B cell (primary cell): Measurements from ENCODE around the gene DIS3L2. TPM values are rescaled to one million over a fixed set of nuclear protein-coding genes. Genes with fewer than 3 reads are reported as not detected.

ENCODE experiments used
- ATAC-seq: fragments of 200-7000 bp; cut with Tn5 transposase; one replicate; pipeline ENCODE4 v1.10.0; 2021; ENCODE audit warnings: low read depth, mild to moderate bottlenecking, moderate number of reproducible peaks, moderate library complexity
- CTCF ChIA-PET: fragments of 350-600 bp; sonication (Branson Sonifier 250); formaldehyde crosslinking; loops from one replicate; lab custom pipeline; 2021; ENCODE audit warnings: antibody characterized with exemption, inconsistent platforms; lab: Charles Lee
- POLR2A ChIA-PET: fragments of 350-600 bp; sonication (Branson Sonifier 250); formaldehyde crosslinking; loops from one replicate; lab custom pipeline; 2021; ENCODE audit warnings: antibody characterized with exemption; lab: Charles Lee
- DNase-seq: peaks from one replicate; pipeline ENCODE4 v3.0.0; 2013
- H2AFZ ChIP-seq: 2 replicates; pipeline ENCODE4 v1.6.1; 2012; ENCODE audit warnings: mild to moderate bottlenecking, low read depth, low read length; ENCODE audit not compliant: insufficient read depth, poor library complexity, severe bottlenecking
- H3K27ac ChIP-seq, 2 donors: 1 replicate in 1 of 2; 2 replicates in 1 of 2; pipeline ENCODE4 v1.5.1; 2012 to 2013; ENCODE audit warnings: low read length in 2 of 2, mild to moderate bottlenecking in 2 of 2, moderate library complexity in 1 of 2
- H3K27me3 ChIP-seq, 4 experiments: fragments of 200-600 bp in 1 of 4; sonication (generic) in 1 of 4; replicated peaks in 1 of 4; 1 replicate in 2 of 4; 2 replicates in 2 of 4; pipeline versions ENCODE4 v1.6.1 to v1.7.0; 2013 to 2016; ENCODE audit warnings: low read length in 3 of 4, mild to moderate bottlenecking in 2 of 4, mixed read lengths in 1 of 4, moderate library complexity in 1 of 4; ENCODE audit not compliant: insufficient read depth in 4 of 4, control insufficient read depth in 3 of 4; ENCODE audit errors: control extremely low read depth in 1 of 4
- H3K36me3 ChIP-seq, 2 experiments: replicated peaks in 1 of 2; 1 replicate in 1 of 2; 2 replicates in 1 of 2; pipeline versions ENCODE4 v1.6.1 to v1.7.1; 2013; ENCODE audit warnings: low read length in 1 of 2; ENCODE audit not compliant: insufficient read depth in 2 of 2, control insufficient read depth in 1 of 2; ENCODE audit errors: control extremely low read depth in 1 of 2, extremely low read depth in 1 of 2
- H3K4me1 ChIP-seq, 2 donors: fragments of 200-600 bp in 1 of 2; sonication (generic) in 1 of 2; 1 replicate in 1 of 2; 2 replicates in 1 of 2; pipeline versions ENCODE4 v1.5.1 to v1.6.1; 2013 to 2017; ENCODE audit warnings: low read length in 2 of 2; ENCODE audit not compliant: control insufficient read depth in 2 of 2, insufficient read depth in 2 of 2
- H3K4me2 ChIP-seq: replicated peaks from 2 replicates; pipeline ENCODE3; 2012; ENCODE audit warnings: mild to moderate bottlenecking, low read depth, low read length; ENCODE audit not compliant: poor library complexity, severe bottlenecking
- H3K4me3 ChIP-seq, 5 experiments: fragments of 200-600 bp in 1 of 5; sonication (generic) in 1 of 5; 1 replicate in 3 of 5; 2 replicates in 2 of 5; pipeline versions ENCODE4 v1.5.1 to v1.7.0; 2011 to 2016; ENCODE audit warnings: low read length in 4 of 5, mild to moderate bottlenecking in 4 of 5, low read depth in 2 of 5, control low read depth in 1 of 5, moderate library complexity in 1 of 5; ENCODE audit not compliant: insufficient read depth in 1 of 5; ENCODE audit errors: control extremely low read depth in 1 of 5, extremely low read depth in 1 of 5
- H3K79me2 ChIP-seq: fragments of 200-600 bp; sonication (generic); one replicate; pipeline ENCODE4 v1.6.0; 2016; ENCODE audit warnings: low read length; ENCODE audit not compliant: control insufficient read depth, insufficient read depth
- H3K9ac ChIP-seq: fragments of 200-600 bp; sonication (generic); 2 replicates; pipeline ENCODE4 v1.6.1; 2017; ENCODE audit warnings: mild to moderate bottlenecking, low read length, moderate library complexity
- H3K9me3 ChIP-seq, 3 donors: one replicate each; pipeline versions ENCODE4 v1.6.1 to v1.7.1; 2013; ENCODE audit warnings: low read length in 2 of 3; ENCODE audit not compliant: control insufficient read depth in 2 of 3, insufficient read depth in 1 of 3; ENCODE audit errors: control extremely low read depth in 1 of 3
- H4K20me1 ChIP-seq: 2 replicates; pipeline ENCODE4 v1.6.0; 2012; ENCODE audit warnings: mild to moderate bottlenecking, low read length; ENCODE audit not compliant: insufficient read depth, control insufficient read depth, poor library complexity, severe bottlenecking
- H3K27ac Mint-ChIP-seq: one replicate; pipeline ENCODE4 v1.8.0; 2021; ENCODE audit warnings: mixed read lengths
- H3K27me3 Mint-ChIP-seq: one replicate; pipeline ENCODE4 v1.8.0; 2021; ENCODE audit warnings: mixed read lengths
- H3K4me1 Mint-ChIP-seq: one replicate; pipeline ENCODE4 v1.8.0; 2021; ENCODE audit warnings: mixed read lengths
- H3K4me3 Mint-ChIP-seq: one replicate; pipeline ENCODE4 v1.8.0; 2021; ENCODE audit warnings: mixed read lengths
- H3K9me3 Mint-ChIP-seq: one replicate; pipeline ENCODE4 v1.8.0; 2022; ENCODE audit warnings: mixed read lengths; ENCODE audit not compliant: insufficient read depth
- CTCF ChIP-seq: fragments of 200-600 bp; IDR thresholded peaks from one replicate; pipeline ENCODE4 v1.8.0; 2022; ENCODE audit warnings: antibody characterized with exemption, mild to moderate bottlenecking
- EZH2 ChIP-seq: IDR thresholded peaks from 2 replicates; pipeline ENCODE4 v1.6.1; 2012; ENCODE audit warnings: borderline replicate concordance, low read depth, mild to moderate bottlenecking, moderate library complexity, low read length; ENCODE audit not compliant: insufficient read depth, poor library complexity, severe bottlenecking
- WGBS: methylation state at CpG from one replicate; pipeline ENCODE4 v1.1.5; 2013; ENCODE audit warnings: missing lambda C conversion rate; ENCODE audit not compliant: insufficient coverage; 5-methylcytosine and 5-hydroxymethylcytosine counted together
- intact Hi-C: fragments of 100-400 bp; cut with micrococcal nuclease; formaldehyde crosslinking; loops from one replicate; pipeline ENCODE4 v1.10.0; 2022
- polyA plus RNA-seq: library from polyadenylated mRNA; depleted of rRNA; stranded (reverse); fragments of >200 nt; gene quantifications from 2 replicates; pipeline ENCODE4 v1.2.3, GENCODE V29; 2012
- total RNA-seq, 2 donors: library from RNA; stranded (reverse); fragments of 120-200 nt in 1 of 2; gene quantifications; 1 replicate in 1 of 2; 2 replicates in 1 of 2; pipeline versions ENCODE4 v1.2.3 to v1.2.4, GENCODE V29; 2013 to 2022

DIS3L2 gene
- total and polyA plus RNA-seq, 2 donors (not counting 1 experiment from before 2014, with no cell fraction given) = 34.5 to 70.1 TPM

- H3K4me1 Mint-ChIP-seq = no peaks in the 10 kb centered on the region
- H3K79me2 ChIP-seq = no peaks in the 10 kb centered on the region
- no peak overlapping the region for H3K27ac ChIP-seq
- ATAC-seq (no peak), DNase-seq (no peak)
- H3K4me3 Mint-ChIP-seq = no peak overlapping the region
- peaks cover 0 to 1% of the 10 kb centered on the region in 2 experiments for H3K36me3 ChIP-seq
- TF ChIP-seq CTCF (no peak), EZH2 (no peak)
- POLR2A ChIA-PET = no interaction called here
- H3K9me3 Mint-ChIP-seq = no peaks in the 10 kb centered on the region
- H3K27ac Mint-ChIP-seq = no peak overlapping the region
- no peak overlapping the region for H2AFZ ChIP-seq
- CTCF ChIA-PET = interaction anchor here (1.2 kb wide), 1 partner anchor 15 kb away, joined by 3 read pairs; no protein-coding TSS in a partner anchor
- no peak overlapping the region for H3K4me2 ChIP-seq
- H3K4me3 ChIP-seq = no peak overlapping the region
- H3K9ac ChIP-seq = no peak overlapping the region
- H4K20me1 ChIP-seq = no peaks in the 10 kb centered on the region
- no peaks in the 10 kb centered on the region for H3K4me1 ChIP-seq
- H3K9me3 ChIP-seq = no peaks in the 10 kb centered on the region
- no peaks in the 10 kb centered on the region for H3K27me3 ChIP-seq
- intact Hi-C loops = no loop called here
- H3K27me3 Mint-ChIP-seq = no peaks in the 10 kb centered on the region
Observed at GRCh38 chr2:232120911-232121310, 159.4 kb downstream of the DIS3L2 start.

GRCh38 chr2:232124309-232124708 lies 162.8 kb downstream of the DIS3L2 start:
- ATAC-seq (no peak), DNase-seq (no peak)
- H4K20me1 ChIP-seq = no peaks in the 10 kb centered on the region
- TF ChIP-seq CTCF = no peak
- no peak for TF ChIP-seq EZH2
- ChIA-PET POLR2A (no interaction called here), CTCF (interaction anchor here (1.6 to 2.0 kb wide), 2 partner anchors 18 to 223 kb away, joined by 3 to 6 read pairs; no protein-coding TSS in a partner anchor)
- WGBS = no CpG with 5 or more reads among the region's 1 CpG
- intact Hi-C loops = no loop called here
- Mint-ChIP-seq H3K4me3 (no peak overlapping the region), H3K9me3 (no peaks in the 10 kb centered on the region), H3K27me3 (no peaks in the 10 kb centered on the region), H3K27ac (no peak overlapping the region), H3K4me1 (no peaks in the 10 kb centered on the region)
- peaks cover 0 to 1% of the 10 kb centered on the region in 2 experiments for H3K36me3 ChIP-seq
- H3K9ac ChIP-seq = no peak overlapping the region
- no peak overlapping the region for H3K27ac ChIP-seq
- H3K79me2 ChIP-seq = no peaks in the 10 kb centered on the region
- H2AFZ ChIP-seq = no peak overlapping the region
- no peaks in the 10 kb centered on the region for H3K4me1 ChIP-seq
- H3K27me3 ChIP-seq = no peaks in the 10 kb centered on the region
- H3K4me2 ChIP-seq = no peak overlapping the region
- H3K4me3 ChIP-seq = no peak overlapping the region
- no peaks in the 10 kb centered on the region for H3K9me3 ChIP-seq
